Measurements from ENCODE around the gene GRIN2A. TPM values are rescaled to one million over a fixed set of nuclear protein-coding genes. Genes with fewer than 3 reads are reported as not detected.
"Not testable (repeated sequence)": the region's sequence is repeated elsewhere in the genome, so short reads cannot be mapped to it uniquely, and the experiment has no call there.

The GRIN2A gene
- total RNA-seq, 1 experiment from 2014 or later, result 1.2 TPM

DNA sequence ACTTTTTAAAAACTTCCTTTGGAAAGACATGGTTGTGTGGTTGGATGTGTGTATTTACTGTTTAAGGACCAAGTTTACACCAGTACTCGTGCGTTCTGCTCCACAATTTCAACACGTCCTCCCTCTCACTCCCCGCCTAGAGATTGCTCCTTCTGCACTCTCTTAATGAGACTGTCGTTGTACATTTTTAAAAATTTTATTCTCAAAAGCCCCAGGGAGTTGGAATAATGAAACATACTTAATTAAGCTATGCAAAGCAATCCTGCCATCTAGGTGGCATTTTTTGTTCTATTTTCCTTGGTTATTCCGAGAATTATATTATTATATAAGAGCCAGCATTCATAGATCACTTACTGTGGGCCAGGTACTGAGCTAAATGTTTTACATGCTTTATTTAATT, 264.5 kb downstream of the GRIN2A start:
- DNase-seq (ENCODE audit: low read depth), result no peak

DNA sequence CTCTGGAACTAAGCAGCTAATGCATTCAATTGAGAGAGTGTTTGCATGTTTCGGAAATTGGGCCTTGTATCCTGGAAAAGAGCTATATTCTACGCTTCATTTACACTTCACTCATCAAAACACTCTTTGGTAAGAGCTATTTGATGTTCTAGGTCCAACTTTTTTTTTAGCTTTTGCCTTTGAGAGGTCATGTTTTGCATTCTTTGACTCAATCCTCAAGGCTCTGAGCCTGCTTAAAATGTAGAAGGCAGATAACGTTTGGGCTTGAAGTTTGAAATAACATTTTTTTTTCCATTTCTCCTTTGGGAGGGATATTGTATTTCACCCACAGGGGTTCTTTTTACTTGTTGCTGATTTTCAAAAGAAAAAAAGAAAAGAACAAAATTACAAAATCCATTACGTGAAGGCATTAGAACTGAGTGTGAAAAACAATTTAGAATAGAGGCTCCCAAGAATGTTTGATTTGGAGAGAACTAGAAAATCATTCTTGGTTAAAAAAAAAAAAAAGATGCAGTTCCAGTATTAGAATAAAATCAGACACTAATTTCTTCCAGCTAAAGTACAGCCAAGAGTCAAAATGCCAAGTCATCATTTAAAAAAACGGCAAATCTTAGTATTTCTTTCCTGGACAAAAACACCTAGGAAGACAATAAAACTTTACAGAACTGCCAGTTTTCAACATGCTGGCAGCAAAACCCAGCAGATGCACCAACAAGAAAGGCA, 268.5 kb downstream of the GRIN2A start:
- no peak for DNase-seq (ENCODE audit: low read depth)

DNA sequence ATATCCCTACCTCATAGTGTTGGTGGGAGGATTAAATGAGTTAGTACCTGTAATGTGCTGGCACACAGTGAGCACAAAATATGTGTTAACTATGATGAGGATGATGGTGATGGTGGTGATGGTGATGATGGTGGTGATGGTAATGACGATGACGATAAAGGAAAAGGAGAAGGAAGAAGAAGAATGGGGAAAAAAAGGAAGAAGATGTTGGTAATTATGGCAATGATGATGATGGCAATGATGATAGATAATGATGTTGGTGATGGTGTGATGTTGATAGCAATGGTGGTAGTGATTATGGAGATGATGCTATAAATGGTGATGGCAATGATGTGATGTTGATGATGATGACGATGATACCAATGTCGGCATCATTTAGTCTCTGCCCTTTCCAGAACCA, 270.2 kb downstream of the GRIN2A start:
- no peak for DNase-seq (ENCODE audit: low read depth)

DNA sequence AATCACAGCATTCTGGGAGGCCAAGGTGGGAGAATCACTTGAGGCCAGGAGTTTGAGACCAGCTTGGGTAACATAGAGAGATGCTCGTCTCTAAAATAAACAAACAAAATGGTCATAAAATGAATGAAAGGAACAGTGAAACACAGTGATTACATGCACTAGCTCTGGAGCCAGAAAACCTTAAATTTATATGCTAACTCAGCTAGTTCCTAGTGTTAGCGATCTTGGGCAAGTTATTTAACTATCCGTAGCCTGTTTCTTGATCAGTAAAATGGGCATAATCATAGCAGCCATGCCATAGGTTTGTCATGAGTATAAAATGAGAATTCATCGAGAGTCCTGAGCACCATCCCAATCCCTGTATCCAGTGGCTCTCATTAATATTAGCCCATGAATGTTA, 271.0 kb downstream of the GRIN2A start:
- DNase-seq (ENCODE audit: low read depth), result no peak

GRCh38 chr16:9909072-9909825, 273.0 kb downstream of the GRIN2A start:
- peak; percentile 37 for DNase-seq (ENCODE audit: low read depth)

DNA sequence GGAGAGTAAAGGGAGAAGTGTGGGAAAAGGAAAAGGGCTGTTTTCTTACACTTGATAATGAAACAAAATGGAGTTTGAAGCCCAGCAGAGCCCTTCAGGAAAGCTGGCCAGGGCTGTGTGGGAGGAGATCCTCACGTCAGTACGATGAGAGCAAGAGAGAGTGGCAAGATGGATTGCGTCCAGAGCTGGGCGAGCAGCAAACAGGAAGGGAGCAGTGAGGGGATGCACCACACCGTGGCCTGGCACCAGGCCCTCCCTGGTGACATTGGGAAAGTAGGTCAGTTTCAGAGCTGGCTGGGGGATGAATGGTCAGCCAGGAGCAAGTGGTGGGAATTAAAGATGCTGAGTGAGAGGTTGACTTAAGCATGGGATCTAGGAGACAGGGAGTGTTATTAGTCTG, 273.6 kb downstream of the GRIN2A start:
- DNase-seq (ENCODE audit: low read depth), result peak; percentile 51

GRCh38 chr16:9907752-9908151, 274.5 kb downstream of the GRIN2A start:
- no peak for DNase-seq (ENCODE audit: low read depth)

- DNase-seq (ENCODE audit: low read depth), result peak; percentile 68
Measured at GRCh38 chr16:9906218-9906617, 276.0 kb downstream of the GRIN2A start.

GRCh38 chr16:9904526-9904925, 277.7 kb downstream of the GRIN2A start:
- DNase-seq (ENCODE audit: low read depth), result no peak

GRCh38 chr16:9900576-9900975, 281.7 kb downstream of the GRIN2A start:
- DNase-seq (ENCODE audit: low read depth), result no peak

DNA sequence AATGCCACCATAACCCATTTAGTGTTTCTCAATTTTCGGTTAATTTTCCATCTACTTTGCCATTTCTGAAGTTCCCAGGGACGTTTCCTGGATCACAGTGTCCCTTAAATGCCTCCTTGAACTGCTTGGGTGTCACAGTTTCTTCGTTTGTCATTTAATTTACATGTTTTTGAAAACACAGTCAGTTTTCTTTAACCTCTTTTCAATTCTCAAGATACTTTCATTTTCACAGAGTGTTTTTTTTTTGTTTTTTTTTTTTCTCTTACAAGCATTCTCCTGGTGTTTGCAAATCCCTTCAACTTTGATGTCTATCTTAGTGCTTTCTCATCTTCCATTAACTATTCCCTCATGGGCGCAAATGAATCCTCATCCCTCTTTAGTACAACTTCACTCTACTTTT, 283.7 kb downstream of the GRIN2A start:
- no peak for DNase-seq (ENCODE audit: low read depth)

- DNase-seq (ENCODE audit: low read depth), result no peak
Measured at GRCh38 chr16:9898124-9898523, 284.1 kb downstream of the GRIN2A start.

DNA sequence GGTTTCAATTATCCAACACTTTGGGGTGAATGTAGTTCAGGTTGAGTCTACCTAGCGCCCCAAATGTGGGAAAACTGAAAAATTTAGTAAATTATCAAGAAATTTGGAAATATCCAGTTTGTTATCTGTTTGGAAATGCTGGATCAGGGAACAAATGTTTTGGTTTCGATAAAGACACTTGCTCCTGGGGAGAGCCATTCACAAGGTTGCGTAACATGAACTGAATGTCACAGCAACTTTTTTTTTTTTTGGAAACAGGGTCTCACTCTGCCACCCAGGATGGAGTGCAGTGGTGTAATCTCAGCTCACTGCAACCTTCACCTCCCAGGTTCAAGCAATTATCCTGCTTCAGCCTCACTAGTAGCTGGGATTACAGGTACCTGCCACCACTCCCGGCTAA, 286.4 kb downstream of the GRIN2A start:
- DNase-seq (ENCODE audit: low read depth), result no peak

DNA sequence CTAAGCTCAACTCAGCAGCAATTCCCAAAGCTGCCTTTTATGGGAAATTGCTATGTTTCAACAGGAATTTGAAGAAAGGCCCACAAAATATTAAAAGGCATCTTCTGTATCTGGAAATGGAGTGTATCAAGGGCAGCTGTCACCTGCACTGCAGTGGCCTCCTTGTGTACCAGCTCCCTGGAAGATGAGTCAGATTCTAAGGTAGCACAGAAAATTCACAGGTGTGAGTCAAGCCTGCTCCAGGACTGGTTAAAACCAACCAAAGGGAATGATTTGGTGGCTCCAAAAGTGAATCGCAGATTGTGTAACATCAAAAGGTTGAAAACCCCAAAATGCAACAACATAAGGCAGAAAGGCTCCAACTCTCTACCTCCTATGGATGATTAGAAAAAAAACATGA, 296.4 kb downstream of the GRIN2A start:
- no peak for DNase-seq (ENCODE audit: low read depth)

GRCh38 chr16:9885467-9885866, 296.8 kb downstream of the GRIN2A start:
- no peak for DNase-seq (ENCODE audit: low read depth)

DNA sequence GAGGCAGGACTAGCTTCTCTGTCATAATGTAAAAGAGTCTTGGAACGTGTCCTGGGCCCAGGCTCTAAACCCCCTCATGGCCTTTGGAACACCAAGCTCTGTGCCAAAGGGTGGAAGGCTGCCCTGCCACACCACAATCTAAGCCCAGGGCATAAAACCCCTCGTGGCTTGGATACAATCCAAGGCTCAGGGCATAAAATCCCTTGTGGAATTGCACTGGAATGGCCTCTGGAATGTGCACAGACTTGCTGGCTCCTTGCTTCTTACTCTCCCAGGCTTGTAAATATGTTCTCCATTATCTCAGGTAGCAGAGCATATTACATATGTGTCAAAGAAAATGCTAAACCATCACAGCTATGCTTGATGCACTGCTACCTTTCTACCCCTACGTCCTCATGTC, 306.2 kb downstream of the GRIN2A start:
- DNase-seq (ENCODE audit: low read depth), result not testable (repeated sequence)

DNA sequence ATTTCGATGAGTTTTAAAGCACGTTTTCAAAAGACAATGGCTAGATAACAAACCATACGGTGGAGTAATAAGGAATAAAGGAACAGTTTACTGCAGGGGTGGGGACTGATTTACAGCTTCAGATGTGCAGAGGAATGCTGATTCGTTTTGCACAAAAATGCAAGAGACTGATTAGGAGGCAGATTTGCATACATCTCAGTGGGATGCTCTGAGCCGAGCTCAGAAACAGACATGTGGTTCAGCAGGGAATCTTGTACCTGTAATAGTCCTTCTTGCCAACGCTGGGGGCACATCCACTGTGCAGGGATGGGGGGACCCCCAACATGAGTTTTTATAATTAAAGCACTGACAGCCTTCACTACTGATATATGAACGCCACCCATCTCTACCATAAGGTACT, 308.0 kb downstream of the GRIN2A start:
- no peak for DNase-seq (ENCODE audit: low read depth)

- DNase-seq (ENCODE audit: low read depth), result no peak
Measured at GRCh38 chr16:9870962-9871361, 311.3 kb downstream of the GRIN2A start.

DNA sequence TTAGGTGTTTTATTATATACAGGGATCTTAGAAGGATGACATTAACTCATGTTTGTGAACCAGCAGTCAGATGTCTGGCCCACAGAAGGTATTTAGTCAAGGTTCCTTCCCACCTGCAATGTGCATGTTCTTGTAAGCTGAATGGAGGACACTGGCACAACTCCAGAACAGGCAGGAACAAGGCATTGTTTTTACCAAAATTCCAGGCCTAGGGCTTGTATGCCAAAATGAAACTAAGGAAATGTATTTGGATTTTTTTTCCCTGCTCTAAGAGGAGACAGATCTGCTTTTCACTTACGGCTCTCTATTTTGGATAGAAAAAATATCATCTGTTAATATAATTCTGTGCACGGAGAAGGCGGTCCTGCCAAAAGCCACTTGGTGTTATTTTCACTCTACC, 312.5 kb downstream of the GRIN2A start:
- no peak for DNase-seq (ENCODE audit: low read depth)

DNA sequence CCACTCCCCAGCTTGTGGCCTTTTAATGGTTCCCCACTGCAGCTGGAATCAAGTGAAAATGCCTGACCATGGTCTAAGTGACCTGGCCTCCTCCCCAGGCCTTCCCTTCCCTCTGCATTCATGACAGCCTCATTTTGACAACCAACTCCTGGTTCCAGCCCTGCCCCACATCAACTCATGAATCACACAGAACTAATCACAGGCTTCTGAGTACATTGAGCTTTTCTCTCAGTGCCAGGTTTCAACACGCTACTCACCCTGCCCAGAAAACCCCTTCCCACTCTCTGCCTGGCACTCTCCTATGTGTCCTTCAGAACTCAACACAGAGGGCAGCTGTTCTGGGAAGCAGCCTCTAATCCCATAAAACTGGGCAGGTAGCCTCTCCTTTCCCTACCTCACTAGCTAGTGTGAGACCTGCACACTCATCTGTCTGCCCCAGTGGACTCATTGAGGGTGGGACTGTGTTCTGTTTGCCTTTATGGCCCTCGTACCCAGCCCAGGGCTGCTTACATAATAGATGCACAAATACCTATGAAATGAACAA, 313.6 kb downstream of the GRIN2A start:
- DNase-seq (ENCODE audit: low read depth), result no peak

DNA sequence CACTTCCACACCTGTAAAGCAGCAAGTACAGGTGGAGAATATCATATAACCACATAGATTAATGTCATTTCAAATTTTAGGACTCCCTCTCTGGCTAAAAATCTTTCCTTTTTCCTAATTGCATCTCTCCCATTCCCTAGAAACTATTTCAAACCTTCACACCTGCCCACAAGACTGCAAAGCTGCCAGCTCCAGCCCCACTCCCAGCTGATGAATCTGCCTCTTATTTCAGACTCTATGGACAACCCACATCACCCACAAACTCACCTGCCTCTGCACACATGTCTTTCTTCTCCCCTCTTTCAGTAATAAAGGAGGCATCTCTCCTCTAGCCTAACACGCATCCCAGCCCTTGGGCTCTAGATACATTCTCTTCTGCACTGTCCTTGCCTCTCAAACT, 315.1 kb downstream of the GRIN2A start:
- DNase-seq (ENCODE audit: low read depth), result no peak

GRCh38 chr16:9864461-9864860, 317.8 kb downstream of the GRIN2A start:
- DNase-seq (ENCODE audit: low read depth), result no peak

- no peak for DNase-seq (ENCODE audit: low read depth)
Measured at GRCh38 chr16:9862327-9862726, 319.9 kb downstream of the GRIN2A start.
